Fibroblast of upper back skin (primary cell): ENCODE measurements around the gene PPP1R12C.

Source experiments
- DNase-seq: peaks from one replicate; pipeline ENCODE4 v3.0.0-alpha.2; 2013

PPP1R12C gene

GRCh38 chr19:55088543-55089341 is 28.7 kb downstream of the PPP1R12C start:
- DNase-seq = peak; percentile 68

GRCh38 chr19:55088021-55088451 is 29.4 kb downstream of the PPP1R12C start:
- no peak for DNase-seq

- DNase-seq = no peak
Observed at GRCh38 chr19:55087542-55087901, 29.9 kb downstream of the PPP1R12C start.

- DNase-seq = peak; percentile 89
Observed at GRCh38 chr19:55086730-55087541, 30.5 kb downstream of the PPP1R12C start.

- no peak for DNase-seq
Observed at GRCh38 chr19:55085923-55086715, 31.3 kb downstream of the PPP1R12C start.

GRCh38 chr19:55084416-55084815 is 33.0 kb downstream of the PPP1R12C start:
- no peak for DNase-seq

- DNase-seq = no peak
Observed at GRCh38 chr19:55083004-55083850, 34.2 kb downstream of the PPP1R12C start.

- DNase-seq = peak; percentile 14
Observed at GRCh38 chr19:55082020-55082851, 35.2 kb downstream of the PPP1R12C start.

GRCh38 chr19:55081770-55082019 is 35.7 kb downstream of the PPP1R12C start:
- no peak for DNase-seq

GRCh38 chr19:55080968-55081769 is 36.3 kb downstream of the PPP1R12C start:
- DNase-seq = peak; percentile 35

GRCh38 chr19:55080121-55080967 is 37.1 kb downstream of the PPP1R12C start:
- DNase-seq = peak; percentile 39

- DNase-seq = no peak
Observed at GRCh38 chr19:55079400-55080038, 37.9 kb downstream of the PPP1R12C start.

GRCh38 chr19:55078996-55079395 is 38.4 kb downstream of the PPP1R12C start:
- no peak for DNase-seq

GRCh38 chr19:55077106-55077505 is 40.3 kb downstream of the PPP1R12C start:
- no peak for DNase-seq

GRCh38 chr19:55076321-55076720 is 41.1 kb downstream of the PPP1R12C start:
- DNase-seq = no peak

- no peak for DNase-seq
Observed at GRCh38 chr19:55075371-55075998, 42.0 kb downstream of the PPP1R12C start, which contains the start of gene EPS8L1. EPS8L1 (plus strand) TSS chr19:55075869; CDS start chr19:55076445, 576 bp downstream.

- no peak for DNase-seq
Observed at GRCh38 chr19:55071913-55072312, 45.5 kb downstream of the PPP1R12C start.

GRCh38 chr19:55071129-55071502 is 46.3 kb downstream of the PPP1R12C start:
- peak; percentile 38 for DNase-seq
